Common myeloid progenitor, CD34-positive (primary cell): ENCODE results near the gene CHP2.
A peak's percentile ranks its signal among the peaks of the same experiment; 100 is the strongest.
"Not testable (repeated sequence)": the region's sequence is repeated elsewhere in the genome, so short reads cannot be mapped to it uniquely, and the experiment has no call there.

Experiments used
- CTCF ChIA-PET: fragments of 350-600 bp; sonication (Branson Sonifier 250); formaldehyde crosslinking; loops from one replicate; lab custom pipeline; 2021; ENCODE audit warnings: antibody characterized with exemption; lab: Charles Lee
- POLR2A ChIA-PET: fragments of 350-600 bp; sonication (Branson Sonifier 250); formaldehyde crosslinking; loops from one replicate; lab custom pipeline; 2021; ENCODE audit warnings: antibody characterized with exemption; lab: Charles Lee
- DNase-seq, 3 donors: peaks; one replicate each; pipeline versions ENCODE4 v3.0.0 to v3.0.0-alpha.2; 2013
- H3K27ac ChIP-seq, 2 experiments: 1 replicate in 1 of 2; 2 replicates in 1 of 2; pipeline ENCODE4 v1.7.0; 2013; ENCODE audit warnings: inconsistent platforms in 2 of 2, low read length in 2 of 2, mild to moderate bottlenecking in 2 of 2, low read depth in 1 of 2, moderate library complexity in 1 of 2; ENCODE audit not compliant: severe bottlenecking in 2 of 2, insufficient read depth in 1 of 2, poor library complexity in 1 of 2
- H3K27me3 ChIP-seq, 5 experiments: replicated peaks in 2 of 5; 1 replicate in 3 of 5; 2 replicates in 2 of 5; pipeline versions ENCODE4 v1.6.1 to v1.7.0; 2013; ENCODE audit warnings: low read length in 4 of 5, mild to moderate bottlenecking in 2 of 5, moderate library complexity in 2 of 5, inconsistent platforms in 1 of 5; ENCODE audit not compliant: insufficient read depth in 5 of 5, control insufficient read depth in 4 of 5
- H3K36me3 ChIP-seq, 4 experiments: 1 replicate in 2 of 4; 2 replicates in 2 of 4; pipeline versions ENCODE4 v1.6.1 to v1.7.0; 2013; ENCODE audit warnings: low read length in 3 of 4, control low read depth in 1 of 4, mild to moderate bottlenecking in 1 of 4; ENCODE audit not compliant: control insufficient read depth in 4 of 4, insufficient read depth in 4 of 4
- H3K4me1 ChIP-seq, 4 experiments: 1 replicate in 3 of 4; 2 replicates in 1 of 4; pipeline versions ENCODE4 v1.6.1 to v1.7.1; 2013; ENCODE audit warnings: low read length in 3 of 4, mild to moderate bottlenecking in 3 of 4, control low read depth in 1 of 4, inconsistent platforms in 1 of 4, moderate library complexity in 1 of 4; ENCODE audit not compliant: control insufficient read depth in 4 of 4, insufficient read depth in 4 of 4; ENCODE audit errors: control extremely low read depth in 1 of 4
- H3K4me3 ChIP-seq, 7 experiments: 1 replicate in 4 of 7; 2 replicates in 3 of 7; pipeline versions ENCODE4 v1.5.1 to v1.7.0; 2013; ENCODE audit warnings: mild to moderate bottlenecking in 7 of 7, low read length in 6 of 7, moderate library complexity in 6 of 7, inconsistent platforms in 2 of 7, low read depth in 2 of 7, control low read depth in 1 of 7; ENCODE audit not compliant: insufficient read depth in 4 of 7, control insufficient read depth in 1 of 7; ENCODE audit errors: extremely low read depth in 1 of 7
- H3K9me3 ChIP-seq, 5 experiments: 1 replicate in 4 of 5; 2 replicates in 1 of 5; pipeline versions ENCODE4 v1.6.1 to v1.7.1; 2013; ENCODE audit warnings: low read length in 4 of 5, mild to moderate bottlenecking in 2 of 5, inconsistent platforms in 1 of 5, low read depth in 1 of 5, moderate library complexity in 1 of 5; ENCODE audit not compliant: control insufficient read depth in 4 of 5, insufficient read depth in 2 of 5; ENCODE audit errors: control extremely low read depth in 1 of 5
- WGBS: methylation state at CpG from one replicate; pipeline ENCODE4 v1.1.5; 2013; ENCODE audit not compliant: insufficient coverage; 5-methylcytosine and 5-hydroxymethylcytosine counted together

Gene CHP2

GRCh38 chr16:23745263-23745662 is 9.6 kb upstream of the CHP2 start:
- ChIA-PET POLR2A (no interaction called here), CTCF (no interaction called here)
- Histone ChIP-seq H3K4me1 (no peaks in the 10 kb centered on the region), H3K9me3 (peaks cover 0 to 10% (median 2%) of the 10 kb centered on the region in 5 experiments), H3K4me3 (no peak overlapping the region), H3K27me3 (peaks cover 2 to 25% (median 7%) of the 10 kb centered on the region in 5 experiments), H3K36me3 (no peaks in the 10 kb centered on the region), H3K27ac (no peak overlapping the region)
- no peak for DNase-seq
- no CpG with 5 or more reads among the region's 4 CpGs for WGBS

- Histone ChIP-seq H3K4me3 (no peak overlapping the region), H3K27me3 (peaks cover 4 to 37% (median 8%) of the 10 kb centered on the region in 5 experiments), H3K4me1 (no peaks in the 10 kb centered on the region), H3K27ac (no peak overlapping the region), H3K36me3 (no peaks in the 10 kb centered on the region), H3K9me3 (peaks cover 0 to 10% (median 2%) of the 10 kb centered on the region in 5 experiments)
- POLR2A ChIA-PET = no interaction called here
- WGBS = no CpG with 5 or more reads among the region's 1 CpG
- DNase-seq = no peak
- CTCF ChIA-PET = no interaction called here
Measured at GRCh38 chr16:23748630-23749029, 6.2 kb upstream of the CHP2 start.

- POLR2A ChIA-PET, CTCF ChIA-PET, H3K36me3 ChIP-seq, H3K27ac ChIP-seq, DNase-seq, H3K4me3 ChIP-seq, H3K9me3 ChIP-seq: not testable (repeated sequence)
- H3K27me3 ChIP-seq = peaks cover 7 to 46% (median 21%) of the 10 kb centered on the region in 5 experiments
- no CpG with 5 or more reads among the region's 1 CpG for WGBS
- peaks cover 0 to 11% (median 7%) of the 10 kb centered on the region in 4 experiments for H3K4me1 ChIP-seq
Measured at GRCh38 chr16:23751053-23751452, 3.8 kb upstream of the CHP2 start.

- H3K27ac ChIP-seq = no peak overlapping the region
- 51% methylated on average over 14 of the region's 17 CpGs for WGBS
- POLR2A ChIA-PET = no interaction called here
- CTCF ChIA-PET = interaction anchor here (0.8 to 0.9 kb wide), 2 partner anchors 9 to 47 kb away, joined by 3 read pairs; no protein-coding TSS in a partner anchor
- peaks cover 0 to 7% (median 2%) of the 10 kb centered on the region in 5 experiments for H3K9me3 ChIP-seq
- H3K4me1 ChIP-seq = peaks cover 0 to 11% (median 7%) of the 10 kb centered on the region in 4 experiments
- H3K4me3 ChIP-seq = peak overlapping the region in 3 of 7 experiments; percentile 48 to 61 (median 57)
- peaks cover 11 to 66% (median 35%) of the 10 kb centered on the region in 5 experiments for H3K27me3 ChIP-seq
- DNase-seq = no peak
- no peaks in the 10 kb centered on the region for H3K36me3 ChIP-seq
Measured at GRCh38 chr16:23753908-23754593, 775 bp upstream of the CHP2 start.

GRCh38 chr16:23755484-23755809 is 621 bp downstream of the CHP2 start:
- Histone ChIP-seq H3K4me3 (no peak overlapping the region), H3K4me1 (peaks cover 0 to 13% (median 8%) of the 10 kb centered on the region in 4 experiments), H3K9me3 (peaks cover 0 to 9% (median 2%) of the 10 kb centered on the region in 5 experiments), H3K27ac (no peak overlapping the region), H3K27me3 (peaks cover 12 to 66% (median 35%) of the 10 kb centered on the region in 5 experiments), H3K36me3 (no peaks in the 10 kb centered on the region)
- no peak for DNase-seq
- POLR2A ChIA-PET = no interaction called here
- WGBS = 31% methylated on average over 11 of the region's 15 CpGs
- CTCF ChIA-PET = no interaction called here

- ChIA-PET CTCF (no interaction called here), POLR2A (no interaction called here)
- Histone ChIP-seq H3K4me3 (no peak overlapping the region), H3K27ac (no peak overlapping the region), H3K27me3 (peaks cover 12 to 66% (median 35%) of the 10 kb centered on the region in 5 experiments), H3K4me1 (peaks cover 0 to 13% (median 9%) of the 10 kb centered on the region in 4 experiments), H3K36me3 (no peaks in the 10 kb centered on the region), H3K9me3 (peaks cover 0 to 9% (median 2%) of the 10 kb centered on the region in 5 experiments)
- no peak for DNase-seq
- 100% methylated on average over 5 of the region's 9 CpGs for WGBS
Measured at GRCh38 chr16:23757116-23757515, 2.3 kb downstream of the CHP2 start.

GRCh38 chr16:23757937-23758619 is 3.3 kb downstream of the CHP2 start:
- 92% methylated on average over 5 of the region's 6 CpGs for WGBS
- no peak for DNase-seq
- H3K27me3 ChIP-seq = peaks cover 12 to 58% (median 31%) of the 10 kb centered on the region in 5 experiments
- H3K9me3 ChIP-seq = peaks cover 0 to 9% (median 2%) of the 10 kb centered on the region in 5 experiments
- peaks cover 0 to 13% (median 9%) of the 10 kb centered on the region in 4 experiments for H3K4me1 ChIP-seq
- H3K4me3 ChIP-seq = no peak overlapping the region
- no peaks in the 10 kb centered on the region for H3K36me3 ChIP-seq
- POLR2A ChIA-PET = no interaction called here
- CTCF ChIA-PET = interaction anchor here (0.6 kb wide), 1 partner anchor 11 kb away, joined by 3 read pairs; no protein-coding TSS in a partner anchor
- no peak overlapping the region for H3K27ac ChIP-seq
